Measurements from ENCODE around the gene BCDIN3D. TPM values are rescaled to one million over a fixed set of nuclear protein-coding genes. Genes with fewer than 3 reads are reported as not detected.

BCDIN3D gene
- total RNA-seq, 1 experiment from 2014 or later = 1.6 TPM

DNA sequence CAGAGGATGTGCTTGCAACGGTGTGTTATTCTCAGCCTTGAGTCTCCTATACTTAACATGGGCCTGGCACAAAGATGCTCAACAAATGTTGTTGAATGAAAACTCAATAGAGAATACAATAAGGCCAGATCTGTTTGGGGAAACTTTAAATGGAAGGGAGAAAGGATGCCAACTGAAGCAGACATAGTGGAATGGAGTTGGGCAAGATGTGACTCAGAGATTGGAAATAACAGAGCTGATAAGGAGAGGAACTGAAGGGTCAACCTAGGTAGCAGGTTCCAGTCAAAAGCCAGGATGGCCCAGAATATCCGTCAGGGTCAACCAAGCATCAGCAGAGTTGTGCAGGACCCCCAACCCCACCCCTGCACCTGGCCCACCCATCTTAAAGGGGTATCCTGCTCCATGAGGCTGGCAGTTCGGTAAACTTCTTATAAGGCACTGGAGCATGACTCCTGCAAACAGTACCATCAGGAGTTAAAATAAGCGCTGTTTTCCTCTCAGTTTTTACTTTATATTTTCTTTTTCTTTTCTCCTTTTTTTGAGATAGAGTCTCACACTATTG lies 1.1 kb upstream of the BCDIN3D start (continued):
- TF ChIP-seq MAX (CRISPR knock-in tag; IDR thresholded peaks at IDR 0.05) = no peak

DNA sequence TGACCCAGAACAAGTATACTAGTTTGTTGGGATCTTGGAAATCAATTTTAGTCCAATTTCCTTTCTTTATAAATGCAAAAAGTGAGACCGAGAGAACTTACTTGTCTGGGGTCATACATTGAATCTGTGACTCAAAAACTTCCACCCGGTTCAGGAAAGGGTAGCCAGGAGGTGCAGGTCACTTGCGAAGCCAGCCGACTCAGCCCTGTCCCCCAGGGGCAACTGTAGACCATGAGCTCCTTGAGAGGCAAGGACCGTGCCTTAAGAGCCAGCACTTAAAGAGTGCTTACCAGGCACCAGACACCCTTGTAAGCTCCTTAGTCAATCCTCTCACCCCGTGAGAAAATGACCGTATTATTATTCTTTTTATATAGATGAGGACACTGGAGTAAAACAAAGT lies 505 bp upstream of the BCDIN3D start:
- DNase-seq (ENCODE audit: low spot score) (no peak), ATAC-seq (no peak)
- H3K27ac Mint-ChIP-seq = peak overlapping the region; percentile 98
- H3K9me3 Mint-ChIP-seq = peaks cover 4% of the 10 kb centered on the region
- CTCF ChIA-PET = interaction anchor here (0.5 to 2.8 kb wide), 11 partner anchors 8 to 123 kb away, joined by 3 to 12 read pairs (median 5); partner anchors contain the start of genes NCKAP5L and TMBIM6
- no peaks in the 10 kb centered on the region for H3K36me3 Mint-ChIP-seq
- H3K4me3 Mint-ChIP-seq = peak overlapping the region; percentile 92
- H3K27me3 Mint-ChIP-seq (ENCODE audit: low read depth) = peaks cover 30% of the 10 kb centered on the region
- peaks cover 13% of the 10 kb centered on the region for H3K4me1 Mint-ChIP-seq
- no peak for TF ChIP-seq NR3C1 (CRISPR knock-in tag; conservative IDR thresholded peaks at IDR 0.05; ENCODE audit: low read depth)
- TF ChIP-seq RORB (CRISPR knock-in tag; IDR thresholded peaks at IDR 0.05) = no peak
- no peak for TF ChIP-seq PRRX2 (CRISPR knock-in tag; IDR thresholded peaks at IDR 0.05)
- POLR2A ChIA-PET = interaction anchor here (0.8 kb wide), 1 partner anchor 145 kb away, joined by 3 read pairs; no protein-coding TSS in a partner anchor

DNA sequence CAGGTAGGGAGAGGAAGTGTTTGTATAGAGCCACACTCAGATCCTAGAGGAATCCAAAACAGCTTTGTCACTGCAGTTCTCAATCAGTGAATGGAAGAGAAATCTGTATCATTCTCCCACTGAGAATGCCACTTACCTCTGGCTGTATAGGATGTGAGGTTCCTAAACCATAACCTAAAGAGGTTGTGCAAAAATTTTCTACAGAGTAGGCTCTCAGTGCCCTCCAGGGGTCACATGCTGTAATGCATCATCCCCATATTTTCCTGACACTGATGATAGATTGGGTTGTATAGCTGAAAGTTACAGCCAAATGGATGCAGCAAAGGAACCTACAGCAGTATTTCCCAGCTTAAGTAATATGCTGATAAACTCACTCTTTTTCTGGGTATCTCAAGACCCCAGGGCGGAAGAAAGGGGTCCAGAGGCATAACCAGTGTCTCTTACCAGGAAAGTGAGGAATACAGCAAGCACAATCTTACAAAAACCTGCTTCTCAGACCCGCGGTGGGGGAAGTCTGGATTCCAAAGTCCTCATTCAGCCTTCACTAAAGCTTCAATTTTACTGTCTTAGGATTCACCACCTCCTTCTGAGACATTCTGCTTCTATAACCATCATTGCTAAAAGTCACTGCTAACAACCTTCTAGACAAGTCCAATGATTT lies 3.8 kb downstream of the BCDIN3D start:
- no peak for DNase-seq (ENCODE audit: low spot score)
- Mint-ChIP-seq H3K4me1 (peaks cover 13% of the 10 kb centered on the region), H3K27ac (no peak overlapping the region), H3K4me3 (no peak overlapping the region), H3K27me3 (ENCODE audit: low read depth) (peaks cover 5% of the 10 kb centered on the region), H3K36me3 (no peaks in the 10 kb centered on the region), H3K9me3 (no peaks in the 10 kb centered on the region)
- no peak for TF ChIP-seq ZNF317 (CRISPR knock-in tag; IDR thresholded peaks at IDR 0.05; ENCODE audit: borderline replicate concordance, low read depth)
- peak; percentile 46 for TF ChIP-seq CTCF (IDR thresholded peaks at IDR 0.05)
- ChIA-PET POLR2A (interaction anchor here (0.6 to 1.2 kb wide), 2 partner anchors 11 to 33 kb away, joined by 4 to 6 read pairs; partner anchors contain the start of gene NCKAP5L), CTCF (interaction anchor here (0.6 to 2.2 kb wide), 32 partner anchors 8 to 435 kb away, joined by 3 to 31 read pairs (median 4); partner anchors contain the start of genes NCKAP5L and TMBIM6)
- ATAC-seq = peak; percentile 29

DNA sequence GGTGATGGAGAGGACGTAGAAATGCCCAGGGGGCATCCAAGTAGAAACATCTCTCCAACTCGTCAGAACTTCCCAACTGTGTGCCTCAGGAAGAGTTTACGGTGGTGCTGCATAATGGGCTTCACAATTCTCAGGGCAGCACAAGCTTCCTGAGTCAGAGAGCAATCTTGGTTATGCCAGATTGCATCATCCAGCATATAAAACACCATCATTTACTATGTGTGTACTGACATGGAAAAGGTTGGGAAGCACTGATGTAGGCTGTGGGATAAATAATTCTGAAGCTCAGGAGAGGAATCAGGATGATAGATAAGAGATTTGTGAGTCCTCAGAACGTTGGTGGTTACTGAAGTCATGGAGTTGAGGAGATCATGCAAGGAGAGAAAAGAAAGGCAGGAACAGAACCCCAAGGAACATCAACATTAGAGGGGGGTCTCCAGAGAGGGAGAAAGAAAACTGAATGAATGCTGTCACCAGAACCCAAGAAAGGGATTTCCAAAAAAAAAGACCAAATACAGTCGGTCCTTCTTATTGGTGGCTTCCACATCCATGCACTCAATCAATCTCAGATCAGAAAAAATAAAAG lies 10.0 kb downstream of the BCDIN3D start:
- ATAC-seq = no peak
- CTCF ChIA-PET = no interaction called here
- H3K36me3 Mint-ChIP-seq = no peaks in the 10 kb centered on the region
- POLR2A ChIA-PET = no interaction called here
- no peaks in the 10 kb centered on the region for H3K9me3 Mint-ChIP-seq
- H3K4me3 Mint-ChIP-seq = no peak overlapping the region
- no peaks in the 10 kb centered on the region; the same call in 1 of the 2 replicates for H3K27me3 Mint-ChIP-seq (ENCODE audit: low read depth)
- TF ChIP-seq GABPB1 (CRISPR knock-in tag; IDR thresholded peaks at IDR 0.05) (peak; percentile 75), STAT6 (CRISPR knock-in tag; conservative IDR thresholded peaks at IDR 0.05; ENCODE audit: low read depth) (no peak)
- H3K27ac Mint-ChIP-seq = no peak overlapping the region
- DNase-seq (ENCODE audit: low spot score) = no peak
- H3K4me1 Mint-ChIP-seq = peaks cover 7% of the 10 kb centered on the region

DNA sequence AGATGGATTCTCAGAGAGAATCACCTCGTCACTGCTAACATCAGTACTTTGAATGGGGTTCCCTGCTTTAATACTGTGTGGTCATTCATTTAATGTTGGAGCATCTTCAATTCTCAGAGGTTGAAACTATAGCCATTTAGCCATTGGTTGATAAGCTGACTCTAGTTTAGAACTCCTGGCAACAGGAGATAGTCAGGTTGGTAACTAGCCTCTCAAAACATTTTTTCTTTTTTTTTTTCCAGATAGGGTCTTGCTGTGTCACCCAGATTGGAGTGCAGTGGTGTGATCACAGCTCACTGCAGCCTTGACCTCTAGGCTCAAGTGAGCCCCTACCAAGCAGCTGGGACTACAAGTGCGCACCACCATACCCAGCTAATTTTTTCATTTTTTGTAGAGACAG lies 11.2 kb downstream of the BCDIN3D start:
- H3K27me3 Mint-ChIP-seq (ENCODE audit: low read depth) = no peaks in the 10 kb centered on the region; the same call in 1 of the 2 replicates
- ChIA-PET POLR2A (no interaction called here), CTCF (interaction anchor here (1.7 kb wide), 1 partner anchor 53 kb away, joined by 4 read pairs; no protein-coding TSS in a partner anchor)
- H3K27ac Mint-ChIP-seq = no peak overlapping the region
- no peaks in the 10 kb centered on the region for H3K9me3 Mint-ChIP-seq
- no peak overlapping the region for H3K4me3 Mint-ChIP-seq
- TF ChIP-seq ZNF423 (CRISPR knock-in tag; IDR thresholded peaks at IDR 0.05) (no peak), FOXP1 (CRISPR knock-in tag; IDR thresholded peaks at IDR 0.05; ENCODE audit: borderline replicate concordance) (no peak), JUN (CRISPR knock-in tag; IDR thresholded peaks at IDR 0.05) (no peak), ZNF263 (CRISPR knock-in tag; IDR thresholded peaks at IDR 0.05; ENCODE audit: low read depth) (no peak), OVOL2 (CRISPR knock-in tag; IDR thresholded peaks at IDR 0.05; ENCODE audit: borderline replicate concordance) (no peak), TCF7 (CRISPR knock-in tag; IDR thresholded peaks at IDR 0.05; ENCODE audit: low read depth) (no peak), FOXJ3 (CRISPR knock-in tag; IDR thresholded peaks at IDR 0.05; ENCODE audit: borderline replicate concordance) (no peak), KAT7 (CRISPR knock-in tag; IDR thresholded peaks at IDR 0.05; ENCODE audit: borderline replicate concordance) (no peak)
- TF ChIP-seq, protein P1, sequence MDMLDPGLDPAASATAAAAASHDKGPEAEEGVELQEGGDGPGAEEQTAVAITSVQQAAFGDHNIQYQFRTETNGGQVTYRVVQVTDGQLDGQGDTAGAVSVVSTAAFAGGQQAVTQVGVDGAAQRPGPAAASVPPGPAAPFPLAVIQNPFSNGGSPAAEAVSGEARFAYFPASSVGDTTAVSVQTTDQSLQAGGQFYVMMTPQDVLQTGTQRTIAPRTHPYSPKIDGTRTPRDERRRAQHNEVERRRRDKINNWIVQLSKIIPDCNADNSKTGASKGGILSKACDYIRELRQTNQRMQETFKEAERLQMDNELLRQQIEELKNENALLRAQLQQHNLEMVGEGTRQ (CRISPR knock-in tag; IDR thresholded peaks at IDR 0.05) = no peak
- no peaks in the 10 kb centered on the region for H3K36me3 Mint-ChIP-seq
- no peak for ATAC-seq
- peaks cover 13% of the 10 kb centered on the region for H3K4me1 Mint-ChIP-seq
- no peak for DNase-seq (ENCODE audit: low spot score)

All from WTC11 (cell line).